ENCODE results near the gene SFTA2. TPM values are rescaled to one million over a fixed set of nuclear protein-coding genes. Genes with fewer than 3 reads are reported as not detected.

Gene SFTA2
- total RNA-seq, 1 donor from 2014 or later, result not detected

GRCh38 chr6:30963641-30964040, 31.7 kb upstream of the SFTA2 start:
- H3K9me3 Mint-ChIP-seq, result no peaks in the 10 kb centered on the region
- no peak for ATAC-seq (ENCODE audit: low read depth)
- H3K27ac Mint-ChIP-seq, result no peak overlapping the region
- H3K4me1 Mint-ChIP-seq, result no peaks in the 10 kb centered on the region
- TF ChIP-seq CTCF (IDR thresholded peaks at IDR 0.05), result no peak
- ChIA-PET CTCF (no interaction called here), POLR2A (no interaction called here)
- no peak for DNase-seq
- intact Hi-C loops (cut with micrococcal nuclease), result no loop called here
- H3K36me3 Mint-ChIP-seq (ENCODE audit: low read depth), result no peaks in the 10 kb centered on the region
- peaks cover 26% of the 10 kb centered on the region for H3K27me3 Mint-ChIP-seq
- H3K4me3 Mint-ChIP-seq, result no peak overlapping the region

- Mint-ChIP-seq H3K4me3 (no peak overlapping the region), H3K36me3 (ENCODE audit: low read depth) (no peaks in the 10 kb centered on the region), H3K9me3 (no peaks in the 10 kb centered on the region), H3K27ac (no peak overlapping the region), H3K4me1 (no peaks in the 10 kb centered on the region), H3K27me3 (peaks cover 28% of the 10 kb centered on the region)
- no peak for ATAC-seq (ENCODE audit: low read depth)
- no peak for TF ChIP-seq CTCF (IDR thresholded peaks at IDR 0.05)
- DNase-seq, result no peak
- CTCF ChIA-PET, result no interaction called here
- intact Hi-C loops (cut with micrococcal nuclease), result no loop called here
- POLR2A ChIA-PET, result interaction anchor here (0.6 kb wide), 2 partner anchors 48 to 216 kb away, joined by 3 to 6 read pairs; partner anchors contain the start of gene MUC22
These were observed 30.7 kb upstream of the SFTA2 start for GRCh38 chr6:30962716-30963115.

GRCh38 chr6:30960907-30961673, 29.1 kb upstream of the SFTA2 start:
- Mint-ChIP-seq H3K27ac (no peak overlapping the region), H3K27me3 (peaks cover 28% of the 10 kb centered on the region), H3K9me3 (no peaks in the 10 kb centered on the region), H3K4me3 (no peak overlapping the region), H3K36me3 (ENCODE audit: low read depth) (no peaks in the 10 kb centered on the region), H3K4me1 (peaks cover 8% of the 10 kb centered on the region)
- ChIA-PET CTCF (no interaction called here), POLR2A (no interaction called here)
- intact Hi-C loops (cut with micrococcal nuclease), result no loop called here
- ATAC-seq (ENCODE audit: low read depth) (no peak), DNase-seq (no peak)
- no peak for TF ChIP-seq CTCF (IDR thresholded peaks at IDR 0.05)

- ATAC-seq (ENCODE audit: low read depth) (no peak), DNase-seq (no peak)
- ChIA-PET POLR2A (no interaction called here), CTCF (no interaction called here)
- Mint-ChIP-seq H3K9me3 (no peaks in the 10 kb centered on the region), H3K27me3 (peaks cover 10% of the 10 kb centered on the region), H3K4me3 (no peak overlapping the region), H3K4me1 (peaks cover 21% of the 10 kb centered on the region), H3K36me3 (ENCODE audit: low read depth) (no peaks in the 10 kb centered on the region), H3K27ac (no peak overlapping the region)
- intact Hi-C loops (cut with micrococcal nuclease), result loop anchor here (5.0 kb wide), 1 partner anchor 215 kb away; the partner anchor contains the start of genes FLOT1 and IER3
- TF ChIP-seq CTCF (IDR thresholded peaks at IDR 0.05), result no peak
These were observed 25.7 kb upstream of the SFTA2 start for GRCh38 chr6:30957716-30958115.

- Mint-ChIP-seq H3K9me3 (no peaks in the 10 kb centered on the region), H3K27ac (peak overlapping the region; percentile 82), H3K4me3 (peak overlapping the region; percentile 82), H3K36me3 (ENCODE audit: low read depth) (no peaks in the 10 kb centered on the region), H3K27me3 (peaks cover 5% of the 10 kb centered on the region), H3K4me1 (peaks cover 21% of the 10 kb centered on the region)
- CTCF ChIA-PET, result interaction anchor here (0.6 to 1.6 kb wide), 2 partner anchors 124 to 1884 kb away, joined by 4 read pairs; no protein-coding TSS in a partner anchor
- DNase-seq (peak; percentile 72), ATAC-seq (ENCODE audit: low read depth) (peak; percentile 93)
- intact Hi-C loops (cut with micrococcal nuclease), result loop anchor here (2.0 to 5.0 kb wide), 2 partner anchors 41 to 213 kb away; partner anchors contain the start of genes FLOT1, IER3 and VARS2
- TF ChIP-seq CTCF (IDR thresholded peaks at IDR 0.05), result no peak
- POLR2A ChIA-PET, result interaction anchor here (0.6 to 2.0 kb wide), 9 partner anchors 38 to 1017 kb away, joined by 3 to 17 read pairs (median 3); partner anchors contain the start of genes DDR1, DXO, POLR1H and VARS2
These were observed 23.5 kb upstream of the SFTA2 start for GRCh38 chr6:30955367-30956042.

Data from activated B cell treated with CpG ODN at 0.5 μM for 24 hours (primary cell).